HEK293 (cell line): Measurements from ENCODE around the gene TK2.

Experiments used
- CTCF ChIA-PET: fragments of 350-600 bp; formaldehyde crosslinking; extraction: SDS; loops from one replicate; lab custom pipeline; 2021; ENCODE audit warnings: antibody characterized with exemption; lab: Yijun Ruan, JAX
- POLR2A ChIA-PET: fragments of 300-600 bp; formaldehyde crosslinking; extraction: SDS; loops from one replicate; lab custom pipeline; 2020; ENCODE audit warnings: antibody characterized with exemption, inconsistent platforms; lab: Yijun Ruan, JAX
- H3K27ac ChIP-seq: fragments of 200-500 bp; sonication (Bioruptor generic); 2 replicates; pipeline ENCODE4 v1.5.1; 2014; ENCODE audit warnings: low read depth, low read length, control low read depth, inconsistent platforms; ENCODE audit errors: extremely low read depth
- H3K36me3 ChIP-seq, 2 experiments: fragments of 200-500 bp in 1 of 2; sonication (Bioruptor generic) in 1 of 2; 1 replicate in 1 of 2; 2 replicates in 1 of 2; pipeline ENCODE4 v1.5.1; 2014 to 2017; ENCODE audit warnings: inconsistent platforms in 2 of 2, low read length in 2 of 2; ENCODE audit not compliant: control insufficient read depth in 2 of 2, insufficient read depth in 1 of 2
- H3K4me1 ChIP-seq: fragments of 200-500 bp; sonication (Bioruptor generic); 2 replicates; pipeline ENCODE4 v1.5.1; 2014; ENCODE audit warnings: mild to moderate bottlenecking, low read length, inconsistent platforms; ENCODE audit not compliant: control insufficient read depth, insufficient read depth
- H3K4me3 ChIP-seq: 2 replicates; pipeline ENCODE4 v1.5.1; 2011; ENCODE audit warnings: low read depth, mild to moderate bottlenecking, control low read depth, low read length, moderate library complexity
- H3K9me3 ChIP-seq: fragments of 200-500 bp; sonication (Bioruptor generic); 2 replicates; pipeline ENCODE4 v1.5.1; 2014; ENCODE audit warnings: low read depth, low read length, inconsistent platforms; ENCODE audit not compliant: control insufficient read depth, insufficient read depth
- EGR2 ChIP-seq: fragments of 450-650 bp; formaldehyde crosslinking; IDR thresholded peaks from 2 replicates; pipeline ENCODE4 v1.5.1; 2016; ENCODE audit warnings: low read depth, missing biosample characterization, missing genetic modification characterization
- GLI2 ChIP-seq: fragments of 450-650 bp; formaldehyde crosslinking; IDR thresholded peaks from 2 replicates; pipeline ENCODE4; 2017; ENCODE audit warnings: missing biosample characterization, missing genetic modification characterization, low read depth, borderline replicate concordance
- ZBTB21 ChIP-seq: fragments of 450-650 bp; formaldehyde crosslinking; IDR thresholded peaks from 2 replicates; pipeline ENCODE4 v1.5.1; 2017; ENCODE audit warnings: missing biosample characterization, missing genetic modification characterization
- ZNF114 ChIP-seq: fragments of 450-650 bp; formaldehyde crosslinking; IDR thresholded peaks from 2 replicates; pipeline ENCODE4 v1.5.0; 2017; ENCODE audit warnings: missing biosample characterization, missing genetic modification characterization
- ZNF146 ChIP-seq: fragments of 450-650 bp; formaldehyde crosslinking; IDR thresholded peaks from 2 replicates; pipeline ENCODE4 v1.5.1; 2016; ENCODE audit warnings: missing biosample characterization, missing genetic modification characterization
- ZNF169 ChIP-seq: fragments of 450-650 bp; formaldehyde crosslinking; IDR thresholded peaks from 2 replicates; pipeline ENCODE4 v1.5.1; 2016; ENCODE audit warnings: missing biosample characterization, missing genetic modification characterization
- ZNF223 ChIP-seq: fragments of 450-650 bp; formaldehyde crosslinking; IDR thresholded peaks from 2 replicates; pipeline ENCODE4 v1.5.1; 2016; ENCODE audit warnings: missing biosample characterization, missing genetic modification characterization
- ZNF354C ChIP-seq: fragments of 450-650 bp; formaldehyde crosslinking; IDR thresholded peaks from 2 replicates; pipeline ENCODE4 v1.5.1; 2016; ENCODE audit warnings: missing biosample characterization, missing genetic modification characterization, low read depth, borderline replicate concordance
- ZNF37A ChIP-seq: fragments of 450-650 bp; IDR thresholded peaks from 2 replicates; pipeline ENCODE4 v1.5.1; 2018; ENCODE audit warnings: missing biosample characterization, missing genetic modification characterization
- ZNF391 ChIP-seq: fragments of 450-650 bp; formaldehyde crosslinking; IDR thresholded peaks from 2 replicates; pipeline ENCODE4 v1.5.1; 2016; ENCODE audit warnings: low read depth, missing biosample characterization, missing genetic modification characterization, borderline replicate concordance
- ZNF404 ChIP-seq: fragments of 450-650 bp; formaldehyde crosslinking; IDR thresholded peaks from 2 replicates; pipeline ENCODE4 v1.5.1; 2017; ENCODE audit warnings: missing biosample characterization, missing genetic modification characterization
- ZNF521 ChIP-seq: fragments of 450-650 bp; formaldehyde crosslinking; IDR thresholded peaks from 2 replicates; pipeline ENCODE4 v1.5.1; 2017; ENCODE audit warnings: missing biosample characterization, mild to moderate bottlenecking, missing genetic modification characterization
- ZNF610 ChIP-seq: fragments of 450-650 bp; formaldehyde crosslinking; IDR thresholded peaks from 2 replicates; pipeline ENCODE4 v1.5.1; 2016; ENCODE audit warnings: missing biosample characterization, missing genetic modification characterization, borderline replicate concordance
- ZNF707 ChIP-seq: fragments of 450-650 bp; formaldehyde crosslinking; IDR thresholded peaks from 2 replicates; pipeline ENCODE4 v1.5.1; 2016; ENCODE audit warnings: missing biosample characterization, missing genetic modification characterization
- ZSCAN16 ChIP-seq: fragments of 450-650 bp; formaldehyde crosslinking; IDR thresholded peaks from 2 replicates; pipeline ENCODE4 v1.5.1; 2016; ENCODE audit warnings: missing biosample characterization, missing genetic modification characterization
- ZSCAN30 ChIP-seq: fragments of 450-650 bp; IDR thresholded peaks from 2 replicates; pipeline ENCODE4 v1.5.1; 2018; ENCODE audit warnings: missing biosample characterization, mild to moderate bottlenecking, missing genetic modification characterization, moderate library complexity
- TF ChIP-seq, protein P1 (sequence below): fragments of 450-650 bp; formaldehyde crosslinking; IDR thresholded peaks from 2 replicates; pipeline ENCODE4 v1.5.1; 2017; ENCODE audit warnings: missing biosample characterization, missing genetic modification characterization
- TF ChIP-seq, protein P2 (sequence below): fragments of 450-650 bp; formaldehyde crosslinking; IDR thresholded peaks from 2 replicates; pipeline ENCODE4 v1.5.1; 2017; ENCODE audit warnings: missing biosample characterization, missing genetic modification characterization
- TF ChIP-seq, protein P3 (sequence below): fragments of 450-650 bp; formaldehyde crosslinking; IDR thresholded peaks from 2 replicates; pipeline ENCODE4 v1.5.1; 2016; ENCODE audit warnings: missing biosample characterization, missing genetic modification characterization

TK2 gene

DNA sequence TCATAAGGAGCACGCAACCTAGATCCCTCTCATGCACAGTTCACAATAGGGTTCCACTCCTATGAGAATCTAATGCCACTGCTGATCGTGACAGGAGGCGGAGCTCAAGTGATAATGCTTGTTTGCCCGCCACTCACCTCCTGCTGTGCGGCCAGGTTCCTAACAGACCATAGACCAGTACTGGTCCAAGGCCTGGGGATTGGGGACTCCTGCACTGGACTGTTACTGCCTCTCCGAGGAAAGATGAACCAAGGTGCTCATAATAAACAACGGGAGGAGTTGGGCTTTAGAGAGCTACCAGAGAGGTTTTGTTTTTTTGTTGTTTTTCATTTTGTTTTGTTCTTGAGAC is 58.2 kb downstream of the TK2 start:
- H3K4me1 ChIP-seq, result no peaks in the 10 kb centered on the region
- H3K36me3 ChIP-seq, result no peaks in the 10 kb centered on the region
- TF ChIP-seq, protein P1, sequence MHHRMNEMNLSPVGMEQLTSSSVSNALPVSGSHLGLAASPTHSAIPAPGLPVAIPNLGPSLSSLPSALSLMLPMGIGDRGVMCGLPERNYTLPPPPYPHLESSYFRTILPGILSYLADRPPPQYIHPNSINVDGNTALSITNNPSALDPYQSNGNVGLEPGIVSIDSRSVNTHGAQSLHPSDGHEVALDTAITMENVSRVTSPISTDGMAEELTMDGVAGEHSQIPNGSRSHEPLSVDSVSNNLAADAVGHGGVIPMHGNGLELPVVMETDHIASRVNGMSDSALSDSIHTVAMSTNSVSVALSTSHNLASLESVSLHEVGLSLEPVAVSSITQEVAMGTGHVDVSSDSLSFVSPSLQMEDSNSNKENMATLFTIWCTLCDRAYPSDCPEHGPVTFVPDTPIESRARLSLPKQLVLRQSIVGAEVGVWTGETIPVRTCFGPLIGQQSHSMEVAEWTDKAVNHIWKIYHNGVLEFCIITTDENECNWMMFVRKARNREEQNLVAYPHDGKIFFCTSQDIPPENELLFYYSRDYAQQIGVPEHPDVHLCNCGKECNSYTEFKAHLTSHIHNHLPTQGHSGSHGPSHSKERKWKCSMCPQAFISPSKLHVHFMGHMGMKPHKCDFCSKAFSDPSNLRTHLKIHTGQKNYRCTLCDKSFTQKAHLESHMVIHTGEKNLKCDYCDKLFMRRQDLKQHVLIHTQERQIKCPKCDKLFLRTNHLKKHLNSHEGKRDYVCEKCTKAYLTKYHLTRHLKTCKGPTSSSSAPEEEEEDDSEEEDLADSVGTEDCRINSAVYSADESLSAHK (tag by site-specific recombination), result no peak
- TF ChIP-seq ZBTB21 (tag by site-specific recombination), result no peak
- no peak for TF ChIP-seq ZNF404 (tag by site-specific recombination)
- TF ChIP-seq GLI2, result no peak
- no peak for TF ChIP-seq ZNF707 (tag by site-specific recombination)
- TF ChIP-seq ZNF146 (tag by site-specific recombination), result no peak
- TF ChIP-seq ZNF223, result no peak
- TF ChIP-seq ZNF610 (tag by site-specific recombination), result no peak
- no peak for TF ChIP-seq ZNF521
- no peak for TF ChIP-seq ZNF169 (tag by site-specific recombination)
- TF ChIP-seq ZNF114 (tag by site-specific recombination), result no peak
- TF ChIP-seq, protein P2, sequence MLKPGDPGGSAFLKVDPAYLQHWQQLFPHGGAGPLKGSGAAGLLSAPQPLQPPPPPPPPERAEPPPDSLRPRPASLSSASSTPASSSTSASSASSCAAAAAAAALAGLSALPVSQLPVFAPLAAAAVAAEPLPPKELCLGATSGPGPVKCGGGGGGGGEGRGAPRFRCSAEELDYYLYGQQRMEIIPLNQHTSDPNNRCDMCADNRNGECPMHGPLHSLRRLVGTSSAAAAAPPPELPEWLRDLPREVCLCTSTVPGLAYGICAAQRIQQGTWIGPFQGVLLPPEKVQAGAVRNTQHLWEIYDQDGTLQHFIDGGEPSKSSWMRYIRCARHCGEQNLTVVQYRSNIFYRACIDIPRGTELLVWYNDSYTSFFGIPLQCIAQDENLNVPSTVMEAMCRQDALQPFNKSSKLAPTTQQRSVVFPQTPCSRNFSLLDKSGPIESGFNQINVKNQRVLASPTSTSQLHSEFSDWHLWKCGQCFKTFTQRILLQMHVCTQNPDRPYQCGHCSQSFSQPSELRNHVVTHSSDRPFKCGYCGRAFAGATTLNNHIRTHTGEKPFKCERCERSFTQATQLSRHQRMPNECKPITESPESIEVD, result no peak
- ChIA-PET POLR2A (no interaction called here), CTCF (interaction anchor here (0.6 to 0.8 kb wide), 3 partner anchors 86 to 1349 kb away, joined by 3 to 5 read pairs (median 5); no protein-coding TSS in a partner anchor)
- H3K27ac ChIP-seq, result no peak overlapping the region
- H3K9me3 ChIP-seq, result no peaks in the 10 kb centered on the region
- no peak overlapping the region for H3K4me3 ChIP-seq

DNA sequence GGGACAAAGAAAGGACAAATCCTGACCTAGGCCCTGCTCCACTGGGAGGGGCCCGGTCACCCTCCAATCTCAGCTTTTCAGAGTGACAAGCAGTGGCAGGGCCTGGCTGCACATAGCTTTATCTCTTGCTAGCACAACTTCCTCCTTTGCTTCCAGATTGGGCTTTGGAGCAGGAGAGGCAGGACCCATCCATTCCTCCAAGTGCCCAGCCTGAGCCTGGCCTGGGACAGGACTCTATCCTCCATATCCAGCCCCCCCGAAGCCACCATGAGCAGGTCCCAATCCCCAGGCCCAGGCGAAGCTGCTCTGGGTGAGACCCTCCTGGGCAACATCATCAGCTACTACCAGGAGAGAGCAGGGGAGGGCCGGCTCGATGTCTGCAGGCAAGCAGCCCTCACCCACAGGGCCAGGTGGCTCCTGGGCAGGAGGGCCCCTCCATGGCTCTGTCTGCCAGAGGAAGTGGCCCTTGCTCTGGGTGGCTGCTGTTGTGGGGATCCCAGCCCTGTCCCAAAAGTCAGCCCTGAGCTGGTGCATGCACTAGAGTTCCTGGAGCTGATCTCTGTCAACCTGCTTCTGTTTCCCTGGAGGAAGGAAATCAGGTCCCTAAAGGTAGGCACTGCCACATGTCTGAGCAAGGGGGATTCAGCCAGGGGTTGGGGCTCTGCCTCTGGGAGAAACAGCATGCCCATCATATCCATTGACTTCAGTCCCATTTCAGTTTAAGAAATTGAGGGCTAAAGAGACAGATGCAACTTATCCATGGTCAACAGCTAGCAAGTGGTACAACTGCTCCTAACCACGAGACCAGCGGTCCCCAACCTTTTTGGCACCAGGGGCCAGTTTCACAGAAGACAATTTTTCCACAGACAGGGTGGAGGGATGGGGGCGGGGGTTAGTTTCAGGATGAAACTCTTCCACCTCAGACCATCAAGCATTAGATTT is 58.9 kb downstream of the TK2 start:
- Histone ChIP-seq H3K4me3 (no peak overlapping the region), H3K4me1 (no peaks in the 10 kb centered on the region), H3K27ac (no peak overlapping the region), H3K36me3 (no peaks in the 10 kb centered on the region), H3K9me3 (no peaks in the 10 kb centered on the region)
- TF ChIP-seq ZSCAN30 (tag by site-specific recombination), result no peak
- TF ChIP-seq, protein P3, sequence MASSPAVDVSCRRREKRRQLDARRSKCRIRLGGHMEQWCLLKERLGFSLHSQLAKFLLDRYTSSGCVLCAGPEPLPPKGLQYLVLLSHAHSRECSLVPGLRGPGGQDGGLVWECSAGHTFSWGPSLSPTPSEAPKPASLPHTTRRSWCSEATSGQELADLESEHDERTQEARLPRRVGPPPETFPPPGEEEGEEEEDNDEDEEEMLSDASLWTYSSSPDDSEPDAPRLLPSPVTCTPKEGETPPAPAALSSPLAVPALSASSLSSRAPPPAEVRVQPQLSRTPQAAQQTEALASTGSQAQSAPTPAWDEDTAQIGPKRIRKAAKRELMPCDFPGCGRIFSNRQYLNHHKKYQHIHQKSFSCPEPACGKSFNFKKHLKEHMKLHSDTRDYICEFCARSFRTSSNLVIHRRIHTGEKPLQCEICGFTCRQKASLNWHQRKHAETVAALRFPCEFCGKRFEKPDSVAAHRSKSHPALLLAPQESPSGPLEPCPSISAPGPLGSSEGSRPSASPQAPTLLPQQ, result no peak
- no peak for TF ChIP-seq ZNF391 (tag by site-specific recombination)
- CTCF ChIA-PET, result interaction anchor here (0.8 kb wide), 2 partner anchors 85 to 101 kb away, joined by 3 to 5 read pairs; no protein-coding TSS in a partner anchor
- POLR2A ChIA-PET, result no interaction called here

DNA sequence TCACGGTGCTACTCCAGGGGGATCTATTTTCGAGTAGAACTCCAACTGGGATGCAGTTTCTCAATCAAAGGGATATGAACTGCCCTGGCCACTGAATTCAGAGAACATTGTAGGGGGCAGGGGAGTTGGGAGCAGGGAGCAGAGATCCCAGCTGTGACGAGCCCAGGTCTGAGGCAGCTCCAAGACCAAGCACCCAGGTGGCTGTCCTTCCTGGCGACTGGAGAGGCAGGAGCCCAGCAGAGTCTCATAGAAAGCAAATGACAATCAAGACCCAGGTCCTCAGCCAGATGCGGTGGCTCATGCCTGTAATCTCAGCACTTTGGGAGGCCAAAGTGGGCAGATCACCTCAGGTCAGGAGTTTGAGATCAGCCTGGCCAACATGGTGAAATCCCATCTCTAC is 60.1 kb downstream of the TK2 start:
- CTCF ChIA-PET, result no interaction called here
- H3K9me3 ChIP-seq, result no peaks in the 10 kb centered on the region
- no peak overlapping the region for H3K27ac ChIP-seq
- TF ChIP-seq ZNF37A (tag by site-specific recombination), result no peak
- no peak for TF ChIP-seq ZNF354C (tag by site-specific recombination)
- TF ChIP-seq ZSCAN16 (tag by site-specific recombination), result no peak
- TF ChIP-seq EGR2 (tag by site-specific recombination), result no peak
- TF ChIP-seq, all 188 proteins: peak for 0
- POLR2A ChIA-PET, result no interaction called here
- Histone ChIP-seq H3K4me1 (no peaks in the 10 kb centered on the region), H3K4me3 (no peak overlapping the region), H3K36me3 (no peaks in the 10 kb centered on the region)
